ENCODE measurements around the gene PRTFDC1.

Gene PRTFDC1

DNA sequence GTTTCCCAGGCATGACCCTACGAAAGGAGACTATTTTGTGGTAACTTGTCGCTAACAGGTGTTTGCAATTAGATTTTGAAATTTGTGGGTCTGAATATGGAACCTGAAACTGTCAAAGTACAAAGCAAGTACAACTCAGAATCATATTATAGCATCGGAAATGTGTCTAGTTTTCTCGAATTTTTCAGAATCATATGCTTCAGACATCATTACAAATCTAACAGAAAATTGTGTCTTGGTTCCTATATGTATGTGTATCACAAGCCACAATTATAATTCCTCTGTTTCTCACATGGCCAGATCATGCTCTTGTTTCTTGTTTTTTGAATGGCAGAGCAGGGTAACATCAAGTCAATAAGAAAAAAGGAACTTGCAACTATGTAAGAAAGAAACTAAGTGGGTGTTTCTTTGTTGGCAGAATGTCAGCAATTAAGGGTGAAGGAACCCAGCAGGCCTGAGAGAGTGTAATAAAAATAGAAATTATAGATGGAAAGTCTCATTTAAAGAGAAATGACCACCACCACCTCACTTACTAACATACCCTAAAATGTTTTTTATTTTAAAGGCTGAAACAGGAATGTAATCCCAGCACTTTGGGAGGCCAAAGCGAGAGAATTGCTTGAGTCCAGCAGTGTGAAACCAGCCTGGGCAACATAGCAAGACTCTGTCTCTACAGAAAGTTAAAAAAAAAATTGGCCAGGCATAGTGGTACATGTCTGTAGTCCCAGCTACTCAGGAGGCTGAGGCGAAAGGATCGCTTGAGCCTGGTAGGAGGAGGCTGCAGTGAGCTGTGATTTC, 51.3 kb downstream of the PRTFDC1 start:
- DNase-seq, result peak; percentile 92

DNA sequence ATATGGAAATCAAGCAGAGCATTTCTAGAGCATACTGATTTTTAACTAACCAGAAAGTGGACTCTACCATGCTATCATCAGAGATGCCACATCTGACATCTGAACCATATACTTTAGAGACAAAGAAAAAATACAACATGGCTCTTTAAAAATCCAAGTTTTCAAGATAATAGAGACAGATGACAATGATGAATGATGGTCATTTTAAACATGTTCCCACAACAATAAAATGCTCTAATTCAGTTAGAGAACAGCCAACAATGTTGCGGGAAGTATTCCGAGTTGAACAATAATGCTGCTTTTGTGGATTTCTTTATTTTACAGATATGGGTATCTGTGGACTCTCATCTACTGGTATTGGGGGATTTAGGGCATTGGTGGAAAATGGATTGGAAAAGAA, 52.8 kb downstream of the PRTFDC1 start:
- no peak for DNase-seq

DNA sequence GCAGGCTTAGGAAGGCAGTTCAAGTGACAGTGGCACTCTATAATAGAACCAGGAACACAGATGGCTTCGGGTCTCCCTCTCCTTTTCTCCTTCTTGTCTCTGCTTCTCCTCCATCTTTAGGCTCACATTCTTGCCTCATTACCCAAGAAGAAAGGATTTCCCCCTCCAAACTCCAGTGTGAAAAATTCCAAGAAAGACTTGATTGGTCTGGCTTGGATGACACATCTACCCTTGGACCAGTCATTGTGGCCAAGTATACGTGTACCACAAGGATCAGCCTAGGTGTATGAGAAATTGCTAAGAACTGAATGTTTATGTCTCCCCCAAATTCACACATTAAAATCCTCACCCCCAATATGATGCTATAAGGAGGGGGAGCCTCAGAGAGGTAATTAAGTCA, 53.9 kb downstream of the PRTFDC1 start:
- no peak for DNase-seq

- no peak for DNase-seq
These were observed 55.0 kb downstream of the PRTFDC1 start for GRCh38 chr10:24897326-24897926.

DNA sequence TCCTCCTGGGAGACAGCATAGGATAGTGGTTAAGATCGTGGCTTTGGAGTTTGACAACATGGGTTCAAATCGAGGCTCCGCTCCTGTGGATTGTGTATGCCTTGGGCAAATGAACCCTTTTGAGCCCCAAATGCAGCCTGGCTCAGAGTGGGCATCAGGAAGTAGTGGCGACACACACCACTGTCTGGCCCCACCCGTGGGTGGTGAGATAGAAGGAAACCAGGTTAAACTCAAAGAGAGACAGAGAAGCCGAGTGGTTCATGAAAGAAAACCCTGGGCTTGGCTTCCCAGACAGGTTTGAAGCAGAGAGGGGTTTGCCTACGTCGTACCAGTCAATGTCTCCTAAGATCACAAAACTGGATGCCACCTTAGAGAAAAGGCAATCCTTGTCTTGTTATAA, 57.7 kb downstream of the PRTFDC1 start:
- DNase-seq, result no peak

DNA sequence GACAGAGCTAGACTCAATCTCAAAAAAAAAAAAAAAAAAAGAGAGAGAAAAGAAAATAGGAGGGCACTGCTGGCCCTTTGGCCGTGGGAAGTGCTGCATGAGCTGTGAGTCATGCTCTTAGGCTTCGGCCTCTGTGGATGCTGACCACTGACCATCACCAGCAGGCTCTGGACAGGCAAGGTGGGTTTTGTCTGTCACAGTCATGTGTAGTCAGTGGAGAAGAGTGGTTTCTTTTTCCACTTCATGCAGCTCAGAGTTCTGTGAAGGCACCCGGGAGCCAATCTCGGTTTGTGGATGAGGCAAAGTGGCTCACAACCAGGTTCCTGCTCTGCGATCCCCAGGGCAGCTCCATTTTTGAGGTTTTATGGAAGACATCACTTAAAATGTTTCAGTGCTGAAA, 58.1 kb downstream of the PRTFDC1 start:
- peak; percentile 45 for DNase-seq

DNA sequence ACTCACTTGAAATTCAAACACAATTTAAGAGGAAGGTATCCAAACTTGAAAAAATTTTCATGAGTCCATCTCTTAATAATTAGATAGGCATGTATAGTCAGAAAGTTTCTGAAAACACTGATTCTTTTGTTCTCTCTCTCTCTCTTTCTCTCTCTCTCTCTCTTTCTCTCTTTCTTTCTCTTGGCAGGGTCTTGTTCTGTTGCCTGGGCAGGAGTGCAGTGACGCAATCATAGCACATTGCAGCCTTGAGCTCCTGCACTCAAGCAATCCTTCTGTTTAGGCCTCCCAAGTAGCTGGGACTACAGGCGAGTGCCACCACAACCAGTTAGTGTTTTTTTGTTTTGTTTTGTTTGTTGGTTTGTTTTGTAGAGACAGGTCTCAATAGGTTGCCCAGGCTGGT, 59.3 kb downstream of the PRTFDC1 start:
- no peak for DNase-seq

DNA sequence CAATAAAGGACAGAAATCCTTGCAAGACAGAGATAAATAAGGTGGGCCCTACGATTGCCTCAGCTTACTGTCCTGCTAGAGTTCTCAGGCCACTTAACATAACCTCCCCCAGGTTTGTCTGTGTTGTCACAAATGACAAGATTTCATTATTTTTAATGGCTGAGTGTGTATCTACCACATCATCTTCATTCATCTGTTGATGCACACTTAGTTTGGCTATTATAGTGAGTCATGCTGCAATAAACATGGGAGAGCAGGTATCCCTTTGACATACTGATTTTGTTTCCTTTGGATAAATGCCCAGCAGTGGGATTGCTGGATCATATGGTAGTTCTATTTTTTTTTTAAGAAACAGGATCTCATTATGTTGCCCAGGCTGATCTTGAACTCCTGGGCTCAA, 60.6 kb downstream of the PRTFDC1 start:
- DNase-seq, result no peak

GRCh38 chr10:24889639-24890038, 62.8 kb downstream of the PRTFDC1 start:
- DNase-seq, result no peak

DNA sequence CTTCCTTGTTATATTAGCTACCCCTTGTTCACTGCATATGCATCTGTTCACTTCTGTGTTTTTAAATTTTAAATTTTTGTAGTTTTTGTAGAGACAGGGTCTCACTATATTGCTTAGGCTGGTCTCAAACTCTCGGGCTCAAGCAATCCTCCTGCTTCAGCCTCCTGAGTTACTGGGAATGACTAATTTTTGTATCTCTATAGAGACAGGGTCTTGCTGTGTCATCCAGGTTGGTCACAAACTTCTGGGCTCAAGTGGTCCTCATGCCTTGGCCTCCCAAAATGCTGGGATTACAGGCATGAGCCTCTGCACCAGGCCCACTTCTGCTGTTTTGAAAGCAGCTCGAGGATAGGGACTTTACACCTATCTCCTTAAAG, 64.6 kb downstream of the PRTFDC1 start:
- no peak for DNase-seq

- DNase-seq, result no peak
These were observed 66.1 kb downstream of the PRTFDC1 start for GRCh38 chr10:24886290-24886680.

DNA sequence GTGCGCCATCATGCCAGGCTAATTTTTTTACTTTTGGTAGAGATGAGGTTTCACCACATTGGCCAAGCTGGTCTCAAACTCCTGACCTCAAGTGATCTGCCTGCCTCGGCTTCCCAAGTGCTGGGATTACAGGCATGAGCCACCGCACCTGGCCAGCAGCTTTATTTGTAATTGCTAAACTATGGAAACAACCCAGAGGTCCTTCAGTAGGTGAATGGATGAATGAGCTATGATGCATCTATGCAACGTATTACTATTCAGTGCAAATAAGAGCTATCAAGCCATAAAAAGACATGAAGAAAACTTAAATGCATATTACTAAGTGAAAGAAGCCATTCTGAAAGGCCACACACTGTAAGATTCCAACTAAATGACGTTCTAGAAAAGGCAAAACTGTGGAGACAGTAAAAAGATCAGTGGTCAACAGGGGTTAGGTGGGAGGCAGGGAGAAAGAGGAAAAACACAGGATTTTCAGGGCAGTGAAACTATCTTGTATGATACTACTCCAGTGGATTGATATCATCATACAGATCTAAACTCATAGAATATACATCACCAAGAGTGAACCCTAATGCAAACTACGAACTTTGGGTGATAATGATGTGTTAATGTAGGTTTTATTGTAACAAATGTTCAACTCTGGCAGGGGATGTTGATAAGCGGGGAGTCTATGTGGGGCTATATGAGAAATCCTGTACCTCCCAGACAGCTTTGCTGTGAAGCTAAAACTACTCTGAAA, 66.7 kb downstream of the PRTFDC1 start:
- DNase-seq, result no peak

DNA sequence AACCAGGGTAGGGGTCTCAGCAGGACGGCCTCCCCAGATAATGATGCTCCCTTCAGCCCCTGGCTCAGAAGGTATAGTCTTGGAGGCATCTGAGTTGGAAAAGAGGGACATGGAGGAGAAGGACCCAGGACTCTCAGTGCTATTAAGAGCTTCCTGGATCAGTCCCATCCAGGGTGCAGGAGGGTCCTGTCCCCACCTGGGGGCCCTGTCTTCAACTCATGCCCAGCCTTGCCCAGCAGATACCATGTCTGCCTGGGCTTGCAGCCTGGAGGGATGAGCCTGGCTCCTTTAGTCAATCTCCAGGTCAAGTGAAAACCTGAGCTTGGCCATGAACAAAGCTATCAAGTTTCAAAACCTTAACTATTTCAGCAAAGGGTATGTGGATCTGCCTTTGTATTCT, 67.6 kb downstream of the PRTFDC1 start:
- DNase-seq, result no peak

DNA sequence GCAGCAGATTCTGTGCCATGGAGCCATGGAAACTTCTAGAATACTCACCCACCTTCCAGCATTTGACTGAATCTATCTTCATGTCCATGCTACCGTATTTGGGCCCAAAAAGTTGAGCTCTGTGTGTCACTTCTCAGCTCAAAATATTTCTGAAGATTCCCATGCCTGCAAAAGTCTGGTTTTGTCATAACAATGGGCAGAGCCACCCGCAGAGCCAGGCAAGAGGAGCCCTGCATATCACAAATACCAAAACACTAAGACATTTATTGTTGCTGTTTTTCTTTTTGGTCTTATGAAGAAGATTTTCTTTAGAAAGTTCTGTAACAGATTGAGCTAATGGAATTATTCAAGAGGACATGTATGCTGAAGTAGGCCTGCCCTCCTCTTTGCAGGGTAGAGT, 68.1 kb downstream of the PRTFDC1 start:
- DNase-seq, result no peak

DNA sequence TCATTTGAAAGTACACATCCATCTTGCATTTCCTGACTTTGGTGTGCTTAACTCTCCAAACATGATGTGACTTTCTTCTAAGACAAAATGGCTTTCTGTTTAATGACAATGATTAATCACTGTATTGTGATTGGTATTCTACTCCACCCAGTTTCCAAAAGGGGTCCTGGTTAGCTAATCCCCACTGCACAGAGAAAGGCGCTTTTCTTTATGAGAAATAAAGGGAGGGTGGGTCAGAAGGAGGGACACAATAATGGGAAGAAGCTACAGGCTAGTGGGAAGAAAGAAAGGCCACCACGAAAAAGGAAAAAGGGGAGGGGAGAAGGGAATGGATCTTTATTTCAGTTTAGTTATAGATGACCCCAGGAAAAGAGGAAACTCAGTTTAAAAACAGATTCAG, 69.2 kb downstream of the PRTFDC1 start:
- no peak for DNase-seq

GRCh38 chr10:24882047-24882698, 70.2 kb downstream of the PRTFDC1 start:
- DNase-seq, result peak; percentile 84

GRCh38 chr10:24879861-24880260, 72.5 kb downstream of the PRTFDC1 start:
- DNase-seq, result peak; percentile 37

GRCh38 chr10:24874133-24874532, 78.3 kb downstream of the PRTFDC1 start:
- no peak for DNase-seq

- peak; percentile 84 for DNase-seq
These were observed 79.1 kb downstream of the PRTFDC1 start for GRCh38 chr10:24873281-24873683.

DNA sequence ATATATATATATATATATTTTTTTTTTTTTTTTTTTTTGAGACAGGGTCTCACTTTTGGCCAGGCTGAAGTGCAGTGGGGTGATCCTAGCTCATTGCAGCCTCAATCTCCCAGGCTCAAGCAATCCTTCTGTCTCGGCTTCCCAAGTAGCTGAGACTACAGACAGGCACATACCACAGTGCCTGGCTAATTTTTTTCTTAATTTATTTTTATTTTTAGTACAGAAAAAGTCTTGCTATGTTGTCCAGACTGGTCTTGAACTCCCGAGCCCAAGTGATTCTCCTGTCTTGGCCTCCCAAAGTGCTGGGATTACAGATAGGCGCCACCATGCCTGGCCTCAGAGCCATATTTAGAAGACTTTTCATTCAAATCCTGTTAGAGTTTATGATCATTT, 79.6 kb downstream of the PRTFDC1 start:
- no peak for DNase-seq

GRCh38 chr10:24872049-24872789, 80.2 kb downstream of the PRTFDC1 start:
- DNase-seq, result peak; percentile 38

- DNase-seq, result peak; percentile 53
These were observed 81.1 kb downstream of the PRTFDC1 start for GRCh38 chr10:24871011-24871935.

Data from suppressor macrophage treated with lipopolysaccharide for 4 hours (primary cell).